K562 (cell line): Measurements from ENCODE around the gene IPO9. TPM values are rescaled to one million over a fixed set of nuclear protein-coding genes. Genes with fewer than 3 reads are reported as not detected.

Experiments used
- ATAC-seq: fragments of 200-7000 bp; cut with Tn5 transposase; 3 replicates; pipeline ENCODE4 v1.9.1; 2020; ENCODE audit warnings: moderate library complexity
- BruUV-seq: library from RNA; stranded (reverse); fragments of 400-500 nt; replicated peaks from 2 replicates; lab custom pipeline; 2021; lab: Mats Ljungman, UMichigan
- CTCF ChIA-PET: fragments of 300-600 bp; formaldehyde crosslinking; extraction: SDS; loops from one replicate; lab custom pipeline; 2021; ENCODE audit warnings: low intra/inter-chr PET ratio; lab: Yijun Ruan, JAX
- POLR2A ChIA-PET: fragments of 300-600, 350-650 bp; sonication (Branson Sonifier 250); formaldehyde crosslinking; extraction: SDS; loops from one replicate; lab custom pipeline; 2021; ENCODE audit warnings: antibody characterized with exemption, inconsistent platforms; lab: Yijun Ruan, JAX
- DNase-seq, 4 experiments: peaks; one replicate each; pipeline versions ENCODE4 v3.0.0 to v3.0.0-alpha.2; 2011 to 2018; ENCODE audit warnings: low spot score in 3 of 4, mixed read lengths in 3 of 4; ENCODE audit errors: extremely low read depth in 1 of 4
- FAIRE-seq: peaks from 2 replicates; lab custom pipeline; 2011; peaks lifted over from hg19 to GRCh38; lab: Jason Lieb, UNC
- H2AFZ ChIP-seq: 2 replicates; pipeline ENCODE4 v1.6.0; 2011; ENCODE audit warnings: low read depth, low read length, control low read depth, inconsistent platforms
- H3K27ac ChIP-seq: fragments of 200-600 bp; 3 replicates; pipeline ENCODE4 v1.8.0; 2011; ENCODE audit warnings: low read depth, mild to moderate bottlenecking, control low read depth, inconsistent platforms, low read length, moderate library complexity, mixed read lengths; ENCODE audit errors: extremely low read depth
- H3K27me3 ChIP-seq, 2 experiments: fragments of 300-600 bp in 1 of 2; 2 replicates in 1 of 2; 3 replicates in 1 of 2; pipeline versions ENCODE4 v1.6.0 to v1.8.0; 2011; ENCODE audit warnings: inconsistent platforms in 2 of 2, low read length in 2 of 2, mild to moderate bottlenecking in 1 of 2, mixed read lengths in 1 of 2, moderate library complexity in 1 of 2; ENCODE audit not compliant: control insufficient read depth in 2 of 2, insufficient read depth in 2 of 2
- H3K36me3 ChIP-seq: fragments of 300-600 bp; 3 replicates; pipeline ENCODE4 v1.8.0; 2011; ENCODE audit warnings: mild to moderate bottlenecking, low read length, inconsistent platforms; ENCODE audit not compliant: control insufficient read depth, insufficient read depth
- H3K4me1 ChIP-seq, 2 experiments: fragments of 200-600 bp in 1 of 2; replicated peaks in 1 of 2; 2 replicates in 1 of 2; 3 replicates in 1 of 2; pipeline versions ENCODE4 v1.5.1 to v1.8.0; 2011; ENCODE audit warnings: inconsistent platforms in 2 of 2, low read length in 2 of 2, mild to moderate bottlenecking in 1 of 2, mixed read lengths in 1 of 2, moderate library complexity in 1 of 2; ENCODE audit not compliant: control insufficient read depth in 2 of 2, insufficient read depth in 2 of 2
- H3K4me2 ChIP-seq: 2 replicates; pipeline ENCODE4 v1.6.1; 2011; ENCODE audit warnings: low read length, control low read depth, inconsistent platforms, mixed read lengths; ENCODE audit not compliant: insufficient read depth
- H3K4me3 ChIP-seq: fragments of 200-600 bp; sonication (generic), shearing (Covaris generic); 2 replicates; pipeline ENCODE4 v1.5.1; 2016; ENCODE audit warnings: control low read depth, inconsistent platforms
- H3K79me2 ChIP-seq: fragments of 200-600 bp; 3 replicates; pipeline ENCODE4 v1.8.0; 2011; ENCODE audit warnings: low read length, inconsistent platforms; ENCODE audit not compliant: control insufficient read depth, insufficient read depth
- H3K9ac ChIP-seq, 2 experiments: 2 replicates each; pipeline versions ENCODE4 v1.6.0 to v1.6.1; 2011; ENCODE audit warnings: low read depth in 2 of 2, low read length in 2 of 2, control low read depth in 1 of 2, inconsistent platforms in 1 of 2, mild to moderate bottlenecking in 1 of 2, mixed read lengths in 1 of 2; ENCODE audit not compliant: insufficient read depth in 1 of 2
- H3K9me1 ChIP-seq: one replicate; pipeline ENCODE4 v1.6.0; 2011; ENCODE audit warnings: inconsistent platforms, mild to moderate bottlenecking, low read length, moderate library complexity; ENCODE audit not compliant: control insufficient read depth, insufficient read depth
- H3K9me3 ChIP-seq: replicated peaks from 2 replicates; pipeline ENCODE4 v1.5.1; 2011; ENCODE audit warnings: low read depth, low read length, inconsistent platforms; ENCODE audit not compliant: control insufficient read depth, insufficient read depth
- H4K20me1 ChIP-seq: replicated peaks from 2 replicates; pipeline ENCODE4 v1.6.1; 2011; ENCODE audit warnings: low read length, inconsistent platforms, mixed read lengths; ENCODE audit not compliant: control insufficient read depth, insufficient read depth
- PBX2 ChIP-seq, 2 experiments: IDR thresholded peaks in 1 of 2; conservative IDR thresholded peaks in 1 of 2; 2 replicates each; pipeline ENCODE4 v1.6.1; 2016; ENCODE audit warnings: low read depth in 2 of 2, mild to moderate bottlenecking in 1 of 2, missing compliant biosample characterization in 1 of 2, missing genetic modification characterization in 1 of 2, moderate library complexity in 1 of 2
- POLR3A ChIP-seq: IDR thresholded peaks from 2 replicates; pipeline ENCODE4 v1.6.1; 2011; ENCODE audit warnings: borderline replicate concordance, mild to moderate bottlenecking, moderate library complexity; ENCODE audit not compliant: insufficient read length, insufficient read depth; ENCODE audit errors: extremely low read depth
- TFE3 ChIP-seq: fragments of 450-650 bp; formaldehyde crosslinking; IDR thresholded peaks from 2 replicates; pipeline ENCODE4 v1.4.0; 2020; ENCODE audit warnings: mild to moderate bottlenecking, mixed read lengths
- ZNF740 ChIP-seq, 3 experiments: fragments of 200-800 bp in 1 of 3; sonication (Bioruptor generic) in 1 of 3; sonication (generic) in 1 of 3; formaldehyde crosslinking in 1 of 3; IDR thresholded peaks; 2 replicates each; pipeline versions ENCODE4 v1.6.1 to v1.8.0; 2016 to 2022; ENCODE audit warnings: mild to moderate bottlenecking in 2 of 3, missing compliant biosample characterization in 2 of 3, missing genetic modification characterization in 2 of 3, missing genetic modification reagents in 1 of 3
- WGBS: fragments of 100-300 bp; shearing (Covaris generic); methylation state at CpG from one replicate; pipeline ENCODE4 v1.1.6; 2016; ENCODE audit warnings: low coverage, mixed read lengths; ENCODE audit not compliant: insufficient coverage; ENCODE audit errors: missing lambda C conversion rate; 5-methylcytosine and 5-hydroxymethylcytosine counted together
- in situ Hi-C: fragments of 300-500 bp; cut with MboI; formaldehyde crosslinking; loops from 4 replicates; pipeline ENCODE4 v1.15.0; 2018; ENCODE audit warnings: inconsistent platforms, mixed read lengths
- intact Hi-C: fragments of 100-400 bp; cut with micrococcal nuclease; formaldehyde crosslinking; loops from 2 replicates; pipeline ENCODE4 v1.14.2; 2022
- polyA plus RNA-seq, 8 experiments: library from polyadenylated mRNA; depleted of rRNA in 4 of 8; stranded (reverse) in 5 of 8; unstranded in 3 of 8; fragments of >200 nt; fragmentation: Nextera tagmentation in 2 of 8; fragmentation: Illumina TruSeq in 1 of 8; extraction: Ambion mirVana in 2 of 8; extraction: Trizol in 1 of 8; gene quantifications; 2 replicates each; pipeline versions ENCODE4 v1.2.1 to v1.2.3, GENCODE V29; 2011 to 2014; ENCODE audit warnings: inconsistent platforms in 1 of 8, missing spikeins in 1 of 8
- total RNA-seq, 7 experiments: library from RNA; depleted of rRNA in 6 of 7; stranded (reverse); fragments of >200 nt in 6 of 7; fragmentation: Illumina TruSeq in 2 of 7; extraction: Trizol in 2 of 7; gene quantifications; 2 replicates each; pipeline versions ENCODE4 v1.2.1 to v1.2.3, GENCODE V29; 2011 to 2021; ENCODE audit warnings: low replicate concordance in 1 of 7

Gene IPO9
- total and polyA plus RNA-seq, 9 of the 15 experiments (the other 6 are each of a cell fraction or from before 2014, with no cell fraction given): 27.9 to 78.6 (median 43.9) TPM

- H3K9ac ChIP-seq: no peak overlapping the region
- in situ Hi-C loops: loop anchor here (5.0 kb wide), 1 partner anchor 225 kb away; no protein-coding TSS in a partner anchor
- no TSS peak for BruUV-seq
These were observed 46.6 kb upstream of the IPO9 start for GRCh38 chr1:201782353-201782752.

More at GRCh38 chr1:201782353-201782752, 46.6 kb upstream of the IPO9 start:
- WGBS: 75% methylated on average over 12 of the region's 12 CpGs
- H3K9me3 ChIP-seq: no peaks in the 10 kb centered on the region
- H3K9me1 ChIP-seq: no peaks in the 10 kb centered on the region
- H3K36me3 ChIP-seq: peaks cover 23% of the 10 kb centered on the region; the same call in 1 of the 3 replicates
- peaks cover 0 to 15% of the 10 kb centered on the region in 2 experiments; a peak in 2 of 5 replicates for H3K27me3 ChIP-seq
- H2AFZ ChIP-seq: no peak overlapping the region
- DNase-seq (no peak), FAIRE-seq (no peak), ATAC-seq (no peak)
- no peak overlapping the region for H3K27ac ChIP-seq
- POLR2A ChIA-PET: interaction anchor here (0.5 to 1.8 kb wide), 6 partner anchors 8 to 116 kb away, joined by 3 to 13 read pairs (median 4); partner anchors contain the start of gene IPO9
- no peak overlapping the region for H3K4me3 ChIP-seq
- H3K4me1 ChIP-seq: peaks cover 0 to 8% of the 10 kb centered on the region in 2 experiments; a peak in 1 of 5 replicates
- H3K4me2 ChIP-seq: no peak overlapping the region
- H3K79me2 ChIP-seq: no peaks in the 10 kb centered on the region
- intact Hi-C loops: no loop called here
- CTCF ChIA-PET: no interaction called here
- no peaks in the 10 kb centered on the region for H4K20me1 ChIP-seq
- peak; percentile 13; the same call in 1 of the 2 replicates for TF ChIP-seq PBX2 (CRISPR knock-in tag; IDR thresholded peaks at IDR 0.05; ENCODE audit: low read depth)
- TF ChIP-seq PBX2 (tag; conservative IDR thresholded peaks at IDR 0.05; ENCODE audit: low read depth): no peak
- no peak for TF ChIP-seq TFE3
- TF ChIP-seq POLR3A: no peak
- TF ChIP-seq ZNF740 (CRISPR knock-in tag; IDR thresholded peaks at IDR 0.05): no peak
- no peak for TF ChIP-seq ZNF740 (tag; IDR thresholded peaks at IDR 0.05)
